GM19468 (cell line): ENCODE results near the gene GPATCH3.
"Not testable (repeated sequence)": the region's sequence is repeated elsewhere in the genome, so short reads cannot be mapped to it uniquely, and the experiment has no call there.

ENCODE experiments used
- ATAC-seq: cut with Tn5 transposase; IDR thresholded peaks from one replicate; pipeline ENCODE4 v1.9.1; 2021; ENCODE audit warnings: mild to moderate bottlenecking, moderate library complexity, moderate number of reproducible peaks; ENCODE audit not compliant: unreplicated experiment; ENCODE audit errors: extremely low read depth

The GPATCH3 gene

GRCh38 chr1:26913754-26914619 lies 13.7 kb upstream of the GPATCH3 start, which contains the start of gene NR0B2:
Gene NR0B2 (minus strand): TSS chr1:26913975. CDS start chr1:26913940, 35 bp downstream.
- ATAC-seq: no peak

GRCh38 chr1:26913389-26913753 lies 13.1 kb upstream of the GPATCH3 start:
- no peak for ATAC-seq

GRCh38 chr1:26912147-26912490 lies 11.9 kb upstream of the GPATCH3 start:
- ATAC-seq: no peak

- no peak for ATAC-seq
These were observed 11.3 kb upstream of the GPATCH3 start for GRCh38 chr1:26911399-26912146.

GRCh38 chr1:26910343-26911160 lies 10.3 kb upstream of the GPATCH3 start:
- ATAC-seq: no peak

- ATAC-seq: no peak
These were observed 9.7 kb upstream of the GPATCH3 start for GRCh38 chr1:26909951-26910342.

GRCh38 chr1:26907071-26907917 lies 7.0 kb upstream of the GPATCH3 start:
- no peak for ATAC-seq

GRCh38 chr1:26900815-26901511 lies 696 bp upstream of the GPATCH3 start:
- ATAC-seq: no peak

- no peak for ATAC-seq
These were observed 2.9 kb downstream of the GPATCH3 start for GRCh38 chr1:26897351-26897750.

GRCh38 chr1:26894263-26894662 lies 6.0 kb downstream of the GPATCH3 start:
- no peak for ATAC-seq

GRCh38 chr1:26890467-26890796 lies 9.8 kb downstream of the GPATCH3 start:
- ATAC-seq: no peak

- no peak for ATAC-seq
These were observed 10.5 kb downstream of the GPATCH3 start, which contains the start of gene GPN2 for GRCh38 chr1:26889551-26890466. Gene GPN2 (minus strand): TSS chr1:26890283. CDS start chr1:26890096, 187 bp downstream.

GRCh38 chr1:26888231-26888630 lies 12.0 kb downstream of the GPATCH3 start:
- no peak for ATAC-seq

GRCh38 chr1:26887125-26887524 lies 13.1 kb downstream of the GPATCH3 start:
- ATAC-seq: no peak

- ATAC-seq: no peak
These were observed 17.4 kb downstream of the GPATCH3 start for GRCh38 chr1:26882696-26883463.

- ATAC-seq: not testable (repeated sequence)
These were observed 18.7 kb downstream of the GPATCH3 start for GRCh38 chr1:26881611-26882010.

- no peak for ATAC-seq
These were observed 20.5 kb downstream of the GPATCH3 start for GRCh38 chr1:26879793-26880192.
